Measurements from ENCODE around the gene ETV5. TPM values are rescaled to one million over a fixed set of nuclear protein-coding genes. Genes with fewer than 3 reads are reported as not detected.

The ETV5 gene
- polyA plus RNA-seq, 1 of the 3 experiments (the other 2 are of a cell fraction): 20.9 TPM

GRCh38 chr3:186002884-186003472 lies 105.9 kb downstream of the ETV5 start:
- TF ChIP-seq GATA2 (CRISPR knock-in tag; IDR thresholded peaks at IDR 0.05) (no peak), SMC3 (IDR thresholded peaks at IDR 0.05; ENCODE audit: low read depth, low read length) (peak; percentile 41), RAD21 (IDR thresholded peaks at IDR 0.05; ENCODE audit: low read length) (peak; percentile 54), CTCF (IDR thresholded peaks at IDR 0.05) (peak; percentile 50), FOXJ3 (CRISPR knock-in tag; IDR thresholded peaks at IDR 0.05) (no peak), RXRA (IDR thresholded peaks at IDR 0.05; ENCODE audit: borderline replicate concordance, low read depth) (no peak), MEF2A (IDR thresholded peaks at IDR 0.05; ENCODE audit: borderline replicate concordance, low read depth) (no peak)
- 39% methylated on average over 3 of the region's 3 CpGs for WGBS (ENCODE audit: low lambda C conversion rate)
- peak; percentile 30 for DNase-seq
- Histone ChIP-seq H3K4me1 (ENCODE audit: control insufficient read depth in 1 of 2, insufficient read depth in 2 of 2, low read depth in 1 of 2, low read length in 1 of 2) (no peaks in the 10 kb centered on the region; a peak in 1 of 4 replicates), H3K4me3 (ENCODE audit: low read depth in 2 of 2, low read length in 1 of 2) (peak overlapping the region in 1 of 2 experiments; percentile 23; a peak in 1 of 4 replicates), H3K27me3 (ENCODE audit: insufficient read depth) (peaks cover 6% of the 10 kb centered on the region; the same call in 1 of the 2 replicates), H3K9ac (no peak overlapping the region), H3K9me2 (no peaks in the 10 kb centered on the region), H3F3A (replicated peaks; ENCODE audit: insufficient read depth) (no peaks in the 10 kb centered on the region), H3K4me2 (no peak overlapping the region), H4K20me1 (ENCODE audit: insufficient read depth) (no peaks in the 10 kb centered on the region), H2AFZ (ENCODE audit: low read depth) (no peak overlapping the region), H3K27ac (ENCODE audit: low read depth in 2 of 2, low read length in 1 of 2) (no peak overlapping the region), H3K36me3 (replicated peaks in 1 of 2; ENCODE audit: control insufficient read depth in 1 of 2, insufficient read depth in 2 of 2, low read length in 1 of 2) (no peaks in the 10 kb centered on the region), H3K79me2 (ENCODE audit: insufficient read depth) (no peaks in the 10 kb centered on the region), H3K9me3 (no peaks in the 10 kb centered on the region)
- POLR2A ChIA-PET: no interaction called here
- CTCF ChIA-PET: interaction anchor here (0.6 to 1.4 kb wide), 14 partner anchors 8 to 541 kb away, joined by 3 to 6 read pairs (median 4); no protein-coding TSS in a partner anchor

- Histone ChIP-seq H3K27ac (ENCODE audit: low read depth in 2 of 2, low read length in 1 of 2) (no peak overlapping the region), H4K20me1 (ENCODE audit: insufficient read depth) (no peaks in the 10 kb centered on the region), H3K79me2 (ENCODE audit: insufficient read depth) (no peaks in the 10 kb centered on the region), H3K4me3 (ENCODE audit: low read depth in 2 of 2, low read length in 1 of 2) (no peak overlapping the region), H3K9ac (no peak overlapping the region), H2AFZ (ENCODE audit: low read depth) (no peak overlapping the region), H3K4me1 (ENCODE audit: control insufficient read depth in 1 of 2, insufficient read depth in 2 of 2, low read depth in 1 of 2, low read length in 1 of 2) (no peaks in the 10 kb centered on the region; a peak in 1 of 4 replicates), H3K9me3 (no peaks in the 10 kb centered on the region), H3K9me2 (no peaks in the 10 kb centered on the region), H3K36me3 (replicated peaks in 1 of 2; ENCODE audit: control insufficient read depth in 1 of 2, insufficient read depth in 2 of 2, low read length in 1 of 2) (no peaks in the 10 kb centered on the region), H3F3A (replicated peaks; ENCODE audit: insufficient read depth) (no peaks in the 10 kb centered on the region), H3K4me2 (no peak overlapping the region), H3K27me3 (ENCODE audit: insufficient read depth) (peaks cover 6% of the 10 kb centered on the region; the same call in 1 of the 2 replicates)
- ChIA-PET POLR2A (no interaction called here), CTCF (interaction anchor here (1.4 kb wide), 2 partner anchors 15 to 25 kb away, joined by 3 read pairs; no protein-coding TSS in a partner anchor)
- TF ChIP-seq RXRA (IDR thresholded peaks at IDR 0.05; ENCODE audit: borderline replicate concordance, low read depth) (no peak), GATA2 (CRISPR knock-in tag; IDR thresholded peaks at IDR 0.05) (no peak), CTCF (IDR thresholded peaks at IDR 0.05) (no peak), MAX (IDR thresholded peaks at IDR 0.05; ENCODE audit: low read depth) (no peak), MEF2A (IDR thresholded peaks at IDR 0.05; ENCODE audit: borderline replicate concordance, low read depth) (no peak), NFIC (IDR thresholded peaks at IDR 0.05; ENCODE audit: borderline replicate concordance) (no peak), CHD2 (IDR thresholded peaks at IDR 0.05; ENCODE audit: low read length, partially characterized antibody) (no peak), TCF12 (IDR thresholded peaks at IDR 0.05) (no peak), USF1 (IDR thresholded peaks at IDR 0.05; ENCODE audit: borderline replicate concordance, low read depth) (no peak), TEAD4 (IDR thresholded peaks at IDR 0.05; ENCODE audit: borderline replicate concordance, insufficient read depth) (no peak), REST (IDR thresholded peaks at IDR 0.05; ENCODE audit: low read depth, low read length) (no peak), NRF1 (IDR thresholded peaks at IDR 0.05; ENCODE audit: low read depth, low read length) (no peak), TAF1 (IDR thresholded peaks at IDR 0.05; ENCODE audit: borderline replicate concordance, low read depth, low read length) (no peak), YY1 (IDR thresholded peaks at IDR 0.05; ENCODE audit: low read depth) (no peak)
- DNase-seq: no peak
- 55% methylated on average over 2 of the region's 2 CpGs for WGBS (ENCODE audit: low lambda C conversion rate)
Measured at GRCh38 chr3:186001842-186002241, 107.0 kb downstream of the ETV5 start.
